Heart right ventricle (tissue), 16 donors: ENCODE results near the gene ADAMTS2. TPM values are rescaled to one million over a fixed set of nuclear protein-coding genes. Genes with fewer than 3 reads are reported as not detected.

Experiments used
- ATAC-seq, 8 donors: fragments of 200-7000 bp; cut with Tn5 transposase; one replicate each; pipeline ENCODE4 v1.9.1; 2020; ENCODE audit warnings: mild to moderate bottlenecking in 8 of 8, moderate library complexity in 8 of 8, moderate number of reproducible peaks in 1 of 8
- DNase-seq, 2 donors: peaks; one replicate each; pipeline ENCODE4 v3.0.0-alpha.2; 2020
- H3K27ac ChIP-seq, 10 donors: fragments of 200-600 bp; sonication (generic) in 2 of 10; one replicate each; pipeline versions ENCODE4 v1.5.0 to v1.8.0; 2020 to 2022; ENCODE audit warnings: mild to moderate bottlenecking in 3 of 10
- H3K27me3 ChIP-seq, 7 donors: fragments of 200-600 bp; one replicate each; pipeline ENCODE4 v1.8.0; 2021 to 2022; ENCODE audit warnings: mild to moderate bottlenecking in 2 of 7
- H3K36me3 ChIP-seq, 9 donors: fragments of 200-600 bp; sonication (generic) in 1 of 9; one replicate each; pipeline versions ENCODE4 v1.5.0 to v1.8.0; 2020 to 2022; ENCODE audit warnings: mild to moderate bottlenecking in 2 of 9
- H3K4me1 ChIP-seq, 9 donors: fragments of 200-600 bp; sonication (generic) in 1 of 9; one replicate each; pipeline versions ENCODE4 v1.5.0 to v1.8.0; 2020 to 2022; ENCODE audit warnings: mild to moderate bottlenecking in 4 of 9
- H3K4me3 ChIP-seq, 10 donors: fragments of 200-600 bp; sonication (generic) in 2 of 10; one replicate each; pipeline versions ENCODE4 v1.5.0 to v1.8.0; 2020 to 2022; ENCODE audit warnings: mild to moderate bottlenecking in 7 of 10, moderate library complexity in 2 of 10
- H3K9me3 ChIP-seq, 11 donors: fragments of 200-600 bp in 10 of 11; sonication (generic) in 2 of 11; one replicate each; pipeline versions ENCODE4 v1.5.0 to v1.8.0; 2013 to 2022; ENCODE audit warnings: mild to moderate bottlenecking in 2 of 11, control low read depth in 1 of 11, moderate library complexity in 1 of 11
- WGBS, 2 donors: extraction: QIAGEN DNeasy Blood & Tissue Kit; methylation state at CpG; one replicate each; pipeline ENCODE4 v1.1.7; 2013; ENCODE audit warnings: inconsistent platforms in 1 of 2; 5-methylcytosine and 5-hydroxymethylcytosine counted together
- intact Hi-C, 10 donors: fragments of 100-400 bp; cut with DNase I; formaldehyde crosslinking; loops; one replicate each; pipeline versions ENCODE4 v1.11.1 to v1.14.2; 2022
- polyA plus RNA-seq, 2 donors: library from polyadenylated mRNA; stranded (reverse); fragments of 200-250 nt; gene quantifications; one replicate each; pipeline ENCODE4 v1.2.3, GENCODE V29; 2013
- total RNA-seq, 10 donors: library from RNA; stranded (reverse); fragmentation: NEBNext Ultra II Directional in 3 of 10; extraction: Animal tissue kit (Norgen Biotek cat#: 25700) in 3 of 10; gene quantifications; one replicate each; pipeline versions ENCODE4 v1.2.1 to v1.2.4, GENCODE V29; 2021 to 2023
- TF ChIP-seq, protein P1 (sequence below), 9 donors: fragments of 200-600 bp; sonication (generic) in 2 of 9; IDR thresholded peaks; one replicate each; pipeline versions ENCODE4 v1.5.0 to v1.8.0; 2021 to 2022; ENCODE audit warnings: antibody characterized with exemption in 9 of 9, mild to moderate bottlenecking in 5 of 9, moderate library complexity in 1 of 9
- donor health status: Arrhythmogenic right ventricular cardiomyopathy.
- donor health status: ischemic (EF 13 %, LVEDD 7.1; RV severe dilation, severe dysfunction).
- donor health status: healthy with polysubstance abuse.
- donor health status: DM: no; HTN: yes; CAD: no.
- donor health status: DM: no; HTN: no; CAD: no.
- donor health status: ischemic (EF 25% LVEDD 6.9; RV normal size, moderate dysfunction).
- donor health status: ischemic (EF 25% LVEDD 5.7; RV mildly dilated, moderate dysfunction).
- donor health status: healthy.
- donor health status: DM: yes; HTN: yes; CAD: no.
- donor health status: Ischemic cardiomyopathy.
- donor health status: ischemic (EF 35%, LVEDD 5.7; RV mildly dilated, moderate dysfunction).
- donor health status: nonischemic (EF 11% LVEDD 7.7; RV severe dilation, severe dysfunction).
- donor health status: DM: yes; HTN: yes; CAD: no.
- donor health status: PGD.
- donor health status: ischemic (EF 29% LVEDD 5.4; RV normal size, mild dysfunction).
- donor health status: nonischemic (EF 23%, LVEDD 6.1; RV moderate dilation, normal function).

ADAMTS2 gene
- total and polyA plus RNA-seq, 12 donors: 1.7 to 13.5 (median 3.9) TPM

DNA sequence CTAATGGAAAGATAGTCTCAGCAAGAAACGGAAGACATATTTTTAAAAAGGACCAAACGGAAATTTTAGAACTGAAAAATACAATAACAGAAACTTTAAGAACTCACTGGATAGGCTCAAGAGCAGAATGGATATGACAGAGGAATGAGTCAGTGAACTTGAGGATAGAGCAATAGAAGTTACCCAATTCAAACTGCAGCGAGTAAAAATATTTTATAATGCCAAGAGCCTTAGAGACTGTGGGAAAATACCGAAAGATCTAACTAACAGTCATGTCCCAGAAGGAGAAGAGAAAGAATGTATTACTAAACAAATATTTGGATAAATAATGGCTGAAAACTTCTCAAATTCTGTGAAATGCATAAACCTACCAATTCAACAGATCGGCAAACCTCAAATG lies 40.8 kb downstream of the ADAMTS2 start:
- TF ChIP-seq, protein P1, sequence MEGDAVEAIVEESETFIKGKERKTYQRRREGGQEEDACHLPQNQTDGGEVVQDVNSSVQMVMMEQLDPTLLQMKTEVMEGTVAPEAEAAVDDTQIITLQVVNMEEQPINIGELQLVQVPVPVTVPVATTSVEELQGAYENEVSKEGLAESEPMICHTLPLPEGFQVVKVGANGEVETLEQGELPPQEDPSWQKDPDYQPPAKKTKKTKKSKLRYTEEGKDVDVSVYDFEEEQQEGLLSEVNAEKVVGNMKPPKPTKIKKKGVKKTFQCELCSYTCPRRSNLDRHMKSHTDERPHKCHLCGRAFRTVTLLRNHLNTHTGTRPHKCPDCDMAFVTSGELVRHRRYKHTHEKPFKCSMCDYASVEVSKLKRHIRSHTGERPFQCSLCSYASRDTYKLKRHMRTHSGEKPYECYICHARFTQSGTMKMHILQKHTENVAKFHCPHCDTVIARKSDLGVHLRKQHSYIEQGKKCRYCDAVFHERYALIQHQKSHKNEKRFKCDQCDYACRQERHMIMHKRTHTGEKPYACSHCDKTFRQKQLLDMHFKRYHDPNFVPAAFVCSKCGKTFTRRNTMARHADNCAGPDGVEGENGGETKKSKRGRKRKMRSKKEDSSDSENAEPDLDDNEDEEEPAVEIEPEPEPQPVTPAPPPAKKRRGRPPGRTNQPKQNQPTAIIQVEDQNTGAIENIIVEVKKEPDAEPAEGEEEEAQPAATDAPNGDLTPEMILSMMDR (IDR thresholded peaks at IDR 0.05): no peak
- H3K4me1 ChIP-seq: peaks cover 0 to 25% (median 0%) of the 10 kb centered on the region in 9 donors
- WGBS, 2 donors: 82 to 91% methylated on average over 5 of the region's 5 CpGs
- intact Hi-C loops: no loop called here
- no peak overlapping the region for H3K4me3 ChIP-seq
- peaks cover 0 to 3% (median 0%) of the 10 kb centered on the region in 7 donors for H3K27me3 ChIP-seq
- no peaks in the 10 kb centered on the region for H3K36me3 ChIP-seq
- ATAC-seq (peak in 1 of 8 donors; percentile 65), DNase-seq (no peak)
- H3K27ac ChIP-seq: peak overlapping the region in 1 of 10 donors; percentile 54
- H3K9me3 ChIP-seq: peaks cover 0 to 34% (median 17%) of the 10 kb centered on the region in 11 donors

DNA sequence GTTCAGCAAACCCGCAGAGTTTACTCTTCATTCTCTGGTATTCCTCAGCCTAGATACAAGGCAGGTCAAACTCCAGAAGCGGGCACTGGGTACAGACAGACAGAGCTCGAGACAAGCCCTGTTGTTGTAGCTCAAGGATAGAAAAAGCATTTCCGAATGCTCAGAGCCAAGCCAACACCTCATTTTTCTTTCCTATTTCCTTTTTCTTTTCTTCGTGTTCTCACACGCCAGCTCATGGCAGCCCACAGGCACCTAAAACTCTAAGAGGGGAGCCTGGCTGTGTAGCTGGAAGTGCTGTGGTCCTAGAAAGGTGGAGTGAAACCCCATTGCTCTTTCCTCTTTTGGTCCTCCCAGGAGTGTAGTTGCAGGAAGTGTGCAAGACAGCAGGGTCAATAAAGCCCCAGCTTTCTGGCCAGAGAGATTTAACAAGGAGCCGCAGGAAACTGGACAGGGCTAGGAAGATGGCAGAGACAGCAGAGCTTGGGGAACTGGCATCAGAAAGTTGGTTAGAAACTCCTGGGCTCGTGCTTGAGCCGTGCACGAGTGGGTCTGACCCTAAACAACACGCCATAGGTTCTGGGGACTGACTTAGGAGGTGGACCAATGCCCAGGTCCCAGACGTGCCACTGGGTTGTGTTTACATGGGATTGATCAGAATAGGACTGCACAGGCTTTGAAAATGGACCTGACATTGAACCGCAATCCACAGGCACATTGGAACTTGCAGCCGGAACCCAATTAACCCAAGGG lies 41.6 kb downstream of the ADAMTS2 start:
- Histone ChIP-seq H3K27ac (peak overlapping the region in 1 of 10 donors; percentile 41), H3K4me1 (peaks cover 0 to 25% (median 0%) of the 10 kb centered on the region in 9 donors), H3K27me3 (peaks cover 0 to 3% (median 0%) of the 10 kb centered on the region in 7 donors), H3K9me3 (peaks cover 0 to 34% (median 17%) of the 10 kb centered on the region in 11 donors), H3K4me3 (no peak overlapping the region), H3K36me3 (no peaks in the 10 kb centered on the region)
- TF ChIP-seq, protein P1 (IDR thresholded peaks at IDR 0.05): no peak
- ATAC-seq: no peak
- peak in 1 of 2 donors; percentile 1 for DNase-seq
- intact Hi-C loops: no loop called here
- 92 to 93% methylated on average over 14 of the region's 14 CpGs for WGBS, 2 donors

DNA sequence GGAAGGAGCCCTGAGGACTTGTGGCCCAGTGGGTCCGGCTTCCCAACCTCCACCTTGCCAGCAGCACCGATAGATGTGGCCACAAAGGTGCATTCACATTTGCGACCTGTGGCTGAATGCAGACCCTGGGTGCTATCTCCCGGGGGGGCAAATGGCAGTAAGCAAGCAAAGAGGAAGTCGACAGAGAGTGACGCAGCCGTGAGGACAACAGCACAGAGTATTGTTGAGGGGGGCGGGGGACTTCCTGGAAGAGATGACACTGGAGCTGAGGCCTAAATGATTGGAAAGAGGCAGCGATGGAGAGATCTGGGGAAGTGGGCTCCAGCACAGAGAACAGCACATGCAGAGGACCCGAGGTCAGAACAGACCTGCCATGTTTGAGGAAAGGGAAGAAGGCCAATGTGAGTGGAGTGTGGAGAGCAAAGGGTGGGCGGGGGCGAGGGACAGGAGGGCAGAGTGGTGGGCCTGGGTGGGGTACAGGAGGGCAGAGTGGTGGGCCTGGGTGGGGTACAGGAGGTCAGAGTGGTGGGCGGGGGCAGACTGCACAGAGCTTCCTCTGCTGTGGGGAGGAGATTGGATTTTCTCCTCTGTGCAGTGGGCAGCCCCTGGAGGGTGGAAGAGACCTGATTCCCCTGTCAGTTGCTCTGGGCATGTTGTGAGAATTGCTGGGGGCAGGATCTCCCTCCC lies 42.6 kb downstream of the ADAMTS2 start:
- TF ChIP-seq, protein P1 (IDR thresholded peaks at IDR 0.05): no peak
- no peak overlapping the region for H3K4me3 ChIP-seq
- H3K27ac ChIP-seq: peak overlapping the region in 1 of 10 donors; percentile 64
- peaks cover 0 to 41% (median 17%) of the 10 kb centered on the region in 11 donors for H3K9me3 ChIP-seq
- H3K36me3 ChIP-seq: no peaks in the 10 kb centered on the region
- DNase-seq (peak in 1 of 2 donors; percentile 6), ATAC-seq (no peak)
- peaks cover 0 to 8% (median 0%) of the 10 kb centered on the region in 7 donors for H3K27me3 ChIP-seq
- intact Hi-C loops: no loop called here
- WGBS, 2 donors: 70 to 76% methylated on average over 13 of the region's 13 CpGs
- peaks cover 0 to 25% (median 0%) of the 10 kb centered on the region in 9 donors for H3K4me1 ChIP-seq

DNA sequence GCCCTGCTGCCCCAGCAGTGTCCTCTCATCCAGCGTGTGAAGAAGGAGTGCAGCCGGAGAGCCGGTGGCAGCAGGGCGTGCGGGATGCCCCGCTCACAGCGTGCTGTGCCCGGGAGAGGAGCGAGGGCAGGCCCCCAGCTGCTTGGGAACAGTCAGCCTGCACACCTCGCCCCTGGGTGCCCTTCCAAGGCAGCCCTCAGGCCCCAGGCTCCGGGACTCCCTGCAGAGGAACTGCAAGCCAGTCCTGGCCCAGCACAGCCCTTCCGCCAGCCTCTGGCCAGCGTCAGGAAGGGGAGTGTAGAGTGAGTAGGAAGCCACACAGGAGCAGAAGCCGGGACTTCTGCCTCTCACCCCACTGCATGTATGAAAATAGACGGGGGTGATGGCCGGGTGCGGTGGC lies 43.5 kb downstream of the ADAMTS2 start:
- Histone ChIP-seq H3K27ac (peak overlapping the region in 1 of 10 donors; percentile 64), H3K9me3 (peaks cover 0 to 41% (median 17%) of the 10 kb centered on the region in 11 donors), H3K36me3 (no peaks in the 10 kb centered on the region), H3K27me3 (peaks cover 0 to 8% (median 0%) of the 10 kb centered on the region in 7 donors), H3K4me1 (peaks cover 0 to 25% (median 0%) of the 10 kb centered on the region in 9 donors), H3K4me3 (no peak overlapping the region)
- 62 to 68% methylated on average over 17 of the region's 17 CpGs for WGBS, 2 donors
- TF ChIP-seq, protein P1 (IDR thresholded peaks at IDR 0.05): no peak
- DNase-seq: peak in 1 of 2 donors; percentile 14
- ATAC-seq: peak in 5 of 8 donors; percentile 33 to 60 (median 38)
- intact Hi-C loops: no loop called here
